ENCODE measurements around the gene SPOPL.
"Not testable (repeated sequence)": the region's sequence is repeated elsewhere in the genome, so short reads cannot be mapped to it uniquely, and the experiment has no call there.

SPOPL gene

GRCh38 chr2:138531913-138532312, 30.3 kb downstream of the SPOPL start:
- no peak for DNase-seq

DNA sequence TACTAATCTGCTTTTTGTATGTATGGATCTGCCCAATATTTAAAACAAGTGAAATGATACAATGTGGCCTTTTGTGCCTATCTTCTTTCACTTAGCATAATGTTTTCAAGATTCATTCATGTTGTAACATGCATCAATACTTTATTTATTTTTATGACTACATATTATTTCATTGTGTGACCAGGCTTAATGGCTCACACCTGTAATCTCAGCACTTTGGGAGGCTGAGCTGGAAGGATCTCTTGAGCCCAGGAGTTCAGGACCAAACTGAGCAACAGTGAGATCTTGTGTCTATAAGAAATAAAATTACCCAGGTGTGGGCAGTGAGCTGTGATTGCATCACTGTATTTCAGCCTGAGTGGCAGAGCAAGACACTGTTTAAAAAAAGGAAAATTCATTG, 33.2 kb downstream of the SPOPL start:
- no peak for DNase-seq

DNA sequence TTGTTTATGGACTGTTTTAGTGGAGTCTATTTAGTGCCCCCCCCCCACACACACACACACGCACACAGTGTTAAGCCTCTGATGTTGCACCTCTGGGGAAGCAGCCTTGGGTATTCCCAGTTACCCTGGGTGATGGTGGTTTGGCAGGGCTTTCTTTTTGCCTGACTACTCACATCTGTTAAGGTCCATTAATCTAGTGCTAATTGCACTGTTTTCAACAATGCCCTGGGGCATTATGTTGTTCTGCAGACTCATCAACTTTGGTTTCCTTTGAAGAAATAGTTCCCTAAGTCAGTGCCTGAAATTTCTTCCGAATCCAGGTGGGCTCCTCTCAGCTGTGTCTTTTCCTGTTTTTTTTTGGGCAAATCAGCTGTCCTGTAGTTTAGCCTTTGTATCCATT, 34.7 kb downstream of the SPOPL start:
- no peak for DNase-seq

- no peak for DNase-seq
These were observed 35.2 kb downstream of the SPOPL start for GRCh38 chr2:138536740-138537139.

DNA sequence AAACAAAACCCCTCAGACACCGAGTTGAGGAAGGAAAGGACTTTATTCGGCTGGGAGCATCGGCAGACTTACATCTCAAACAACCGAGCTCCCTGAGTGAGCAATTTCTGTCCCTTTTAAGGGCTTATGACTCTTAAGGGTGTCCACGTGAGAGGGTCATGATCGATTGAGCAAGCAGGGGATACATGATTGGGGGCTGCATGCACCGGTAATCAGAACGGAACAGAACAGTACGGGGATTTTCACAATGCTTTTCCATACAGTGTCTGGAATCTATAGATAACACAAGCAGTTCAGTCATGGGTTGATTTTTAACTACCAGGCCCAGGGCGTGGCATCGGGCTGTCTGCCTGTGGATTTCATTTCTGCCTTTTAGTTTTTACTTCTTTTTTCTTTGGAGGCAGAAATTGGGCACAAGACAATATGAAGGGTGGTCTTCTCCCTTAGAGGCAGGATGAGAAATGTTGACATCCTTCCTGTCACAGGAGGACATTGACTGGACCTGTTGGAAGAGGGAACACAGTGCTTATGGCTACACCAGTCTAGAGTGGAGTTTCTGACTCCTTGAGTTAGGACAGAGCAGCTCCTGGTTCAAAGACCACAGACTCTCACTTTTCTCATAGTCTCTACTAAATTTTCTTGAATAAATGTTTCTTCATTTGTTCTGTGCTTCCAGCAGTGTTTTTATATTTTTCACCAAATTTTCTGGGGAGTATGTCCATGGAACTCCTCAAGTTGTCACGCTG, 35.8 kb downstream of the SPOPL start:
- no peak for DNase-seq

DNA sequence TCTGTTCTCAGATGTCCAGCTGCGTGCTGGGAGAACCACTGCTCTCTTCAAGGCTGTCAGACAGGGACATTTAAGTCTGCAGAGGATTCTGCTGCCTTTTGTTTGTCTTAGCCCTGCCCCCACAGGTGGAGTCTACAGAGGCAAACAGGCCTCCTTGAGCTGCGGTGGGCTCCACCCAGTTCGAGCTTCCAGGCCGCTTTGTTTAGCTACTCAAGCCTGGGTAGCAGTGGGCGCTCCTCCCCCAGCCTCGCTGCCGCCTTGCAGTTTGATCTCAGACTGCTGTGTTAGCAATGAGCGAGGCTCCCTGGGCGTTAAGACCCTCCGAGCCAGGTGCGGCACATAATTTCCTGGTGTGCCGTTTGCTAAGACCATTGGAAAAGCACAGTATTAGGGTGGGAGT, 42.6 kb downstream of the SPOPL start:
- DNase-seq, result not testable (repeated sequence)

- no peak for DNase-seq
These were observed 47.2 kb downstream of the SPOPL start for GRCh38 chr2:138548796-138549195.

DNA sequence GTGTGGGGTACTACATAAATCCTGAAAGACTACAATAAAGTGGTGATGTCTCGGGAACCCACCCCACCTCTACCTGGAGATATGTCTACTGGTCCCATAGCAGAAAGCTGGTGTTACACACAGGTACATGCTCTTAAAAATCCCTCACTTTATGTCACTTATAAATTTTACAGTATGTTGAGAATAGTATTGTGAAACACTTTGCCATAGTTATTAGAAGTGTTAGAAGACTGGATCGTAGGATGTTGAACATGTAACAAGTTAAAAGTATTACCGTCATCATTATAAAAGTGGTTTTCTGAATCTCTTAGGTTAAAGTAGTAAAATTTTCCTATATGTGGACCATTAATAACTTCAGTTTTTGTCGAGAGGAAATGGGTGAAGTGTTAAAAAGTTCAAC, 48.6 kb downstream of the SPOPL start:
- DNase-seq, result no peak

DNA sequence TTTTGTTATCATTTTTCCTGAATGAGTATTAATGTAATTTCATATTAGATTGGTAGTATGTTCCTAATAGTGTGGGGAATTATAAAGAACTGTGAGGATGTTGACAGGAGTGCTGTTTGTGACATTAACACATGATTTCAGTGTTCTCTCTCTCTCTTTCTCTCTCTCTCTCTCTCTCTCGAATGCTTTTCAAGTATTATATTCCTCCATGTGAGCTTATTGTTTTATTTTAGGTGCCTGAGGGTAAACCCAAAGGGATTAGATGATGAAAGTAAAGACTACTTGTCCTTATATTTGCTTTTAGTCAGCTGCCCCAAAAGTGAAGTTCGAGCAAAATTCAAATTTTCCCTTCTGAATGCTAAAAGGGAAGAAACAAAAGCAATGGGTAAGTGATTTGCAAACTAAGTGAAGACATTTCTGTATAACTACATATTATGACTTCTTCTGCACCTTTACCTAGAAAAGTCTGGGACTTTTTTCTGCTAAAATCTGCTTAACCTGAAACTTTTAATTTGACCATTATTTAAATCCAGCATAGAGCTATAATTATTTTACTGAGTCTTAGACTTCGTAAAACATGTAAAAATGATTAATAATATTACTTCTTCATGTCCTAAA, 49.2 kb downstream of the SPOPL start:
- no peak for DNase-seq

- DNase-seq, result no peak
These were observed 52.6 kb downstream of the SPOPL start for GRCh38 chr2:138554123-138554522.

DNA sequence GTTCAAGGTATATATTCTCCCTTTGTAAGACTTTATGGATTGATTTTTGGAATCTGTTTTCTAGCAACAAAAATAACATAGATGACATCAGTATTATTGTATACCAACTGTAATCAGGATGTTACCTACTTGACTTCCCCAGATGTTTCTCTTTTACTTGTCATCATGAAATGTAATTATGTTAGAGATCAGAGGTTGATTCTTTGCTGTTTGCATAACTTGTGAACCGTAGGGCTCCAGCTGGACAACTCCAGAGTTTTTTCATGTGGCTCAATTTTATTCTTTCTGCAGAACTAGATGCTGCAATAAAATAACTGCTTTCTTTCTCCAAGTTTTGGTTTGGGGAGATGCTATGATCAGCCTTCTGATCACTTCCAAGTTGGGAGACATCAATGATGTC, 58.1 kb downstream of the SPOPL start:
- DNase-seq, result no peak

DNA sequence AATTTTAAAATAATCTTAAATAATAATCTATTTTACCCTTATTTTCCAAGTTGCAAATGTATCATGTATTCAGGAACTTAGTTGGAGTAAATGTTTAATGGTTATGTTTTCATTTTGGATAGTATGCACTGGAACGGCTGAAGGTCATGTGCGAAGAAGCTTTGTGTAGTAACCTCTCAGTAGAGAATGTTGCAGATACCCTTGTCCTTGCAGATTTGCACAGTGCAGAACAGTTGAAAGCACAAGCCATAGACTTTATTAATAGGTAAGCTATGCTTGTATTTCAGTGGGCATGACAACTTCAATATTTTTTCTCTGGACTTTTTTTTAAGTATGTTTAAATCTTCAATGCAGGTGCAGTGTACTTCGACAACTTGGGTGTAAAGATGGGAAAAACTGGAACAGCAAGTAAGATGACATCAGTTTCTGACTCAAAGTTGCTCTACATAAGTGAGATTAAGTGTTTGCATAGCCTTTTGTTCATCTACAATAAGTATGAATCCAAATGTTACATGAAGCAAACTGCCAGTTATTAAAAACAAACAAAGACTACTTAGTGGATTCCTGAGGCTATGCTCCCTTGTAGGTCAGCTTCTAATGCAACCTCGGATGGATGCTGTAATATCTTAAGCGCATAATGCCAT, 63.1 kb downstream of the SPOPL start:
- no peak for DNase-seq

- no peak for DNase-seq
These were observed 63.6 kb downstream of the SPOPL start for GRCh38 chr2:138565230-138565598.

- no peak for DNase-seq
These were observed 70.7 kb downstream of the SPOPL start for GRCh38 chr2:138572318-138572717.

GRCh38 chr2:138577066-138577465, 75.5 kb downstream of the SPOPL start:
- no peak for DNase-seq

DNA sequence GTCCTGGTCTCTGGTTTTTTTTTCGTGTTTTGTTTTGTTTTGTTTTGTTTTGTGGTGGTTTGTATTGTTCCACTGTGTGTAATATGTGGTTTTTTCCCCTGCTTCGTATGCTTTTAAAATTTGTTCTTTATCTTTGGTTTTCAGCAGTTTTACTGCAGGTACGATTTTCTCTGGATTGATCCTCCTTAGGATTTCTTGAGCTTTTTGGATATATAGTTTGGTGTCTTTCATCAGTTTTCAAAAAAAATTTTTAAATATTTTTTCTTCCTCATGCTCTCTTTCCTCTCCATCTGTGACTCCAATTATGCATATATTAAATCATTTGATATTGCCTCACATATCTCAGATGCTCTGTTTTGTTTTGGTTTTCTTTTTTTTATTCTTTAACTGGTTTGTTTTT, 78.0 kb downstream of the SPOPL start:
- DNase-seq, result no peak

GRCh38 chr2:138581909-138582308, 80.3 kb downstream of the SPOPL start:
- no peak for DNase-seq

DNA sequence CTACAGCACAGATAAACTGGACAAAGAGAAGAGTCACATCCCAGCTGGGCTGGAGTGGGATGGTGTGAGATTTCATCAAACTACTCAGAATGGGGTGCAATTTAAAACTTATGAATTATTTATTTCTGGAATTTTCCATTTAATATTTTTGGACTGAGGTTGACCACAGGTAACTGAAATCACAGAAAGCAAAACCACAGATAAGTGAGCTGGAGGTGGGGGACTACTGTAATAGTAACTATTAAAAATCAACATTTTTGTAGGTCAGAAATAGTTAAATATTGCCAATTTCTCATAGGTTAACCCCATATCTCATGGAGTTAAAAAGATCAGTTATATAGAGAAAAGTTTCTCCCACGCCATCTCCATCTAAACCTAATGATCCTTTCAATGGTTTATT, 88.1 kb downstream of the SPOPL start:
- no peak for DNase-seq

- DNase-seq, result no peak
These were observed 94.8 kb downstream of the SPOPL start for GRCh38 chr2:138596403-138596802.

GRCh38 chr2:138600732-138601457, 99.3 kb downstream of the SPOPL start:
- no peak for DNase-seq

- DNase-seq, result no peak
These were observed 100.0 kb downstream of the SPOPL start for GRCh38 chr2:138601458-138602165.

DNA sequence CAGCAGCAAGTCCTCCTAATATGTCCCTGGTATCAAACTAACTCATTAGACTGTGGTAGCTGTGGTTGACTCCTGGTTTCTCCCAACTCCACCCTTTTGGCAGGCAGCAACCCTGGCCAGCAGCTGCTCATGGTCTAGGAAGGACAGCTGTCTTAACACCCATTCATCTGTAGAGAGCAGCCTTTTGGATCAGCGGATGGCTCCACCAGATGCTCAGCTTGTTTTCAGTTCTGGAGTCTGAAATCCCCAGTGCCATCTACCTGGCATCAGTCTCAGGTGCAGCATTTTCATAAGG, 100.5 kb downstream of the SPOPL start:
- no peak for DNase-seq

- no peak for DNase-seq
These were observed 106.2 kb downstream of the SPOPL start for GRCh38 chr2:138607746-138608145.

Measured in CD4-positive, alpha-beta T cell treated with Interleukin-17A for 1 hour (primary cell).